Fibroblast of the aortic adventitia (primary cell): ENCODE measurements around the gene FHIT. TPM values are rescaled to one million over a fixed set of nuclear protein-coding genes. Genes with fewer than 3 reads are reported as not detected.

ENCODE experiments used
- DNase-seq: peaks from one replicate; pipeline ENCODE4 v3.0.0-alpha.2; 2010; ENCODE audit warnings: low read depth
- H3K4me3 ChIP-seq: 2 replicates; pipeline ENCODE4 v1.5.1; 2011; ENCODE audit warnings: low read depth, mild to moderate bottlenecking, control low read depth, low read length, moderate library complexity
- total RNA-seq: library from RNA; depleted of rRNA; stranded (reverse); fragments of >200 nt; gene quantifications from 2 replicates; pipeline ENCODE4 v1.2.3, GENCODE V29; 2012; ENCODE audit warnings: low replicate concordance
- TF ChIP-seq, protein P1 (sequence below): IDR thresholded peaks from 2 replicates; pipeline ENCODE4 v1.5.1; 2011; ENCODE audit warnings: mild to moderate bottlenecking, low read length, control low read depth, inconsistent platforms; ENCODE audit not compliant: insufficient read depth

The FHIT gene
- total RNA-seq, 1 donor, result 1.5 TPM

DNA sequence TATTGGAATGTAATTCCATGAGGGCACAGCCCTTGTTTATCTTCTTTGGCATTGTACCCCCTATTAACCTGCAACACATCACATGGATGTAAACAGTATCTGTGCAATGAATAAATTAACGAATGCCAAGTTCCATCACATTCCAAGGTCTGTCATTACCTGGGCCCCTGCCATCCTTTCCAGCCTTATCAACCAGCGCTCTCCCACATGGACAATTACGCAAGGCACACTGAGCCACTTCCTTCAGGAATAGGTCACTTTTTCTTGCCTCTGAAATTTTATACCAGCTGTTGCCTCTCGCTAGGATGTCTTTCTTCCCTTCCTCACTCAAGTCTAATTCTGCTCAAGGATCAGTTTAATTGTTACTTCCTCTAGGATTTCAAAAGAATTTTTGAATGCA is 1149.6 kb downstream of the FHIT start:
- TF ChIP-seq, protein P1, sequence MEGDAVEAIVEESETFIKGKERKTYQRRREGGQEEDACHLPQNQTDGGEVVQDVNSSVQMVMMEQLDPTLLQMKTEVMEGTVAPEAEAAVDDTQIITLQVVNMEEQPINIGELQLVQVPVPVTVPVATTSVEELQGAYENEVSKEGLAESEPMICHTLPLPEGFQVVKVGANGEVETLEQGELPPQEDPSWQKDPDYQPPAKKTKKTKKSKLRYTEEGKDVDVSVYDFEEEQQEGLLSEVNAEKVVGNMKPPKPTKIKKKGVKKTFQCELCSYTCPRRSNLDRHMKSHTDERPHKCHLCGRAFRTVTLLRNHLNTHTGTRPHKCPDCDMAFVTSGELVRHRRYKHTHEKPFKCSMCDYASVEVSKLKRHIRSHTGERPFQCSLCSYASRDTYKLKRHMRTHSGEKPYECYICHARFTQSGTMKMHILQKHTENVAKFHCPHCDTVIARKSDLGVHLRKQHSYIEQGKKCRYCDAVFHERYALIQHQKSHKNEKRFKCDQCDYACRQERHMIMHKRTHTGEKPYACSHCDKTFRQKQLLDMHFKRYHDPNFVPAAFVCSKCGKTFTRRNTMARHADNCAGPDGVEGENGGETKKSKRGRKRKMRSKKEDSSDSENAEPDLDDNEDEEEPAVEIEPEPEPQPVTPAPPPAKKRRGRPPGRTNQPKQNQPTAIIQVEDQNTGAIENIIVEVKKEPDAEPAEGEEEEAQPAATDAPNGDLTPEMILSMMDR, result no peak
- no peak for DNase-seq
- no peak overlapping the region for H3K4me3 ChIP-seq

DNA sequence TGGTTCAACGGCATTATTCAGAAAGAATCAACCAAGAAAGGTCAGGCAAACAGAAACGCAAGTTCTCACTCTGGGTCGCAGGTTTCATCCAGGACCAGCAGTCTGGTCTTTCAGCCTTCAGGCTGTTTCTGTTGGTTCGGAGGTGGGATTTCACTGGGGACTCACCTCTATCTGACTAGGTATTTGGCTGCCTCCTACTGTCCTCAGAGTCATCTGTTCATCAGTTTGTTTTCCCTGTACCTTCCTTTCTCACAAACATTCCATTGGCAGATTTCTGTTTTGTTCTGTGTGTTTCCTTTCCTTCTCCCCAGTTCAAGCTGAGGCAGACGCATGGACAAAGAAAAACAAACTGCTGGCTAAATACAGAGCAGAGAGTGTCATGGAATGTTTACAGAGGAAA is 1154.8 kb downstream of the FHIT start:
- DNase-seq, result no peak
- H3K4me3 ChIP-seq, result no peak overlapping the region
- TF ChIP-seq, protein P1, result no peak

DNA sequence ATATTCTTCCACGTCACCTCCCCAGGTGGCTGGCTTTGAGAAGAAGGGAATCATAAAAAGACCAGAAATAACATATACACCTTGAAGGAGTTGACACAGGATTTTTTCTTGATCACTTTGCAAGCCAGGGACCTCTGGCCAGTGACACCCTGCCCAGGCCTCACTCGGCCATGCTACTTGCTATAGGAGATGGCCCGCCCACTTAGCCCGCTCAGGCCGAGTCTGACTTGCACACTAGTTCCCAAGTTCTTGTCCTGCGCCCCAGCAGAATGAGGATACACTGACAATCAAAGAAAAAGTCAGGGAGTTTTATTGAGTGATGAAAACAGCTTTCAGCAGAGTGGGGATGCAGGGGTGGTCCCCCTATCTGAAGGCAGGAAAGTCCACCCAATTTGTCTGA is 1155.3 kb downstream of the FHIT start:
- TF ChIP-seq, protein P1, result no peak
- no peak overlapping the region for H3K4me3 ChIP-seq
- DNase-seq, result no peak

DNA sequence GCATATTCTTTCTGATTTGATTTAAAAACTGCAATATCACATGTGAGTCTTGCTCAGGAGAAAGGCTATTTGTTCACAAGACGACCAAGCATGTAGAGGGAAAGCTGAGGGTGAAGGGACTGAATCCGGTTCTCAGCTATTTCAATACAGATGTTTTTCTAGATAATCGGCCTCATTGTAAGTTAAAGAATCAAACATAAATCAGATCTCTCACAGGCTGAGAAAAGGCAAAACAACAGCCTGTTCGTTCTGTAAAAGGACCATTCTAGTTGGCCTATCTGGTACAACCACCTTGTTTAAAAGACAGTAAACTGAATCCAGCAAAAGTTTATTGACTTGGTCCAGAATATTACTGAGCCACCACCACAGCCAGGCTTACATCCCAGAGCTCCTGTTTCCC is 1155.7 kb downstream of the FHIT start:
- DNase-seq, result no peak
- TF ChIP-seq, protein P1, result no peak
- H3K4me3 ChIP-seq, result no peak overlapping the region

DNA sequence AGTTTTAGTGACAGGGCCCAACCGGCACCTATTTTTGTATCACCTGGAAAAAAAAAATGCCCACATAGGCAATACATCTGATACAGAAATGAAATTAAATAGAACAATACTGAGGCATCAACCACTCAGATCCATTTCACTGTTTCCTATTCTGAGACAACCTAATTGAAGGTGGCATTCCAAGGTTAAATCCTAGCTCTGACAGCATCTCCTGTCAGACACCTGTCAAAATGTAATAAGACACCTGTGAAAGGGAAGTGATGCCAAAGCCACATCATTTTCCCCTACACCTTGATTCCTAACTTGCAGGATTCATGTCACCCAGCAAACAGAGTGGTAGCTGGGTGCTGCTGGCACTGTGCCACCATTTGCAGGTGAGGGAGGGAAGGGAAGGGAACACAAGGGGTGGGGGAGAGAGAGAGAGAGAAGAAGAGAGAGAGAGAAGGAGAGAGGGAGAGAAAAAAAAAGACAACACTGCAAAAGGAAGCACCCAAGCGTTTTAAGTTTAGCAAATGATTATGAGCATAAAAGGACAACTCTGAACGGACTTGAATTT is 1156.8 kb downstream of the FHIT start:
- TF ChIP-seq, protein P1, result no peak
- no peak for DNase-seq
- H3K4me3 ChIP-seq, result no peak overlapping the region

DNA sequence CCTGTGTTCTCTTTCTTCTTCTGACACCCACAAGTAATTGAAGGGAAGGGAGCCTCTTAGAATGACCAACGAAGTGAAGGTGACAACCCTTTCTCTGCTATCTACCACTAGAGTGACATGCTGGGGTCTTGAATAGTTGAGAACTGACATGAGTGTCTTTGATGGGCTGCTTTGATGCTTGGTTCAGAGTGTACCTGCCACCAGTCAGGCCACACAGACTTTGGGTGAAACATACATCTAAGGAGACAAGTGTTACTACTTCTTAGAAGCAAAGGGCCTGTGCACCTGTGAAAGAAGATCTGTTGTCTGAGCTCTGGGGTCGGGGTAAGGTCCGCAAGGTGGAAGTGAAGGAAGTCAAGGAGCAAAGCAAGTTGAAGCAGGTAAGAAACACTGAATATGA is 1160.7 kb downstream of the FHIT start:
- TF ChIP-seq, protein P1, result no peak
- no peak for DNase-seq
- no peak overlapping the region for H3K4me3 ChIP-seq

DNA sequence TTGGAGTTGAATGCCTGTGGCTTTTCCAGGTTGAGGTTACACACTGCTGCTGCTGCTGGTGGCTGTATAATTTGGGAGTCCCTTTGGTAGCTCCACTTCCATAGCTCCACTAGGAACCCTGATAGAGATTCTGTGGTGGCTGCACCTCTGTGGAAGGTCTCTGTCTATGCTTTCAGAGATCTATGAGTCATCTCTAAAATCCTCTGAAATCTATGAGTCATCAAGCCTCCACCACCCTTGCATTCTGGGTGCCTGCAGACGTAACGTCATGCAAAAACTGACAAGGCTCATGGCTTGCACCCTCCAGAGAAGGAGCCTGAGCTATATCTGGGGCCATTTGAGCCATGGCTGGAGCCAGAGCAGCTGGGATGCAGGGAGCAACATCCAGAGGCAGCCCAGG is 1164.4 kb downstream of the FHIT start:
- DNase-seq, result no peak
- TF ChIP-seq, protein P1, result no peak
- H3K4me3 ChIP-seq, result no peak overlapping the region
